ENCODE data around the gene ETS1. TPM values are rescaled to one million over a fixed set of nuclear protein-coding genes. Genes with fewer than 3 reads are reported as not detected.

Gene ETS1
- total RNA-seq, 2 experiments from 2014 or later: 203 to 466 TPM

DNA sequence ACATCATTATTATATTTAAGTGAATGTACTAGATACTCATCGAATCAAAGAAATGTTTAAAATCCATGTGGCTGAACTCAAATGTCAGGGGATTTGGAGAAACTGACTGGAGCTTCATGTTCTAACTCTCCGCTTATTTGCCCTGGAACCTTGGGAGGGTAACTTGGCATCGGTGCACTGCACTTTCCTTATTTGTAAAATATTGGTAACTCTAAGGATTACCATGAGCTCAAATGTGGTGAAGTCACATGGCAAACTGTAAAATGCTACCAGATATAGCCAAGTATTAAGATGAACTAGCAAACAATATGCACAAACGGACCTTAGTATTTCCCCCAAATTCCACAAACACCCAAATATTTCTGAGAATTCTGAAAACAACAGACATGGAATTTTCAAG, 75.6 kb downstream of the ETS1 start:
- H3K4me2 ChIP-seq (ENCODE audit: low read length): no peak overlapping the region; the same call in 1 of the 2 replicates
- H3K9me3 ChIP-seq (ENCODE audit: low read length): no peaks in the 10 kb centered on the region
- peaks cover 100% of the 10 kb centered on the region for H3K4me1 ChIP-seq (ENCODE audit: insufficient read depth, low read length, poor library complexity, severe bottlenecking)
- no peak for DNase-seq (ENCODE audit: low spot score)
- TF ChIP-seq EZH2phosphoT487 (IDR thresholded peaks at IDR 0.05; ENCODE audit: borderline replicate concordance, low read depth, low read length) (no peak), CTCF (conservative IDR thresholded peaks at IDR 0.05; ENCODE audit: low read length) (no peak)
- H2AFZ ChIP-seq (ENCODE audit: low read length): no peak overlapping the region
- H3K36me3 ChIP-seq (ENCODE audit: insufficient read depth, low read length): peaks cover 100% of the 10 kb centered on the region
- H3K27ac ChIP-seq (ENCODE audit: low read depth, low read length, poor library complexity, severe bottlenecking): no peak overlapping the region
- CTCF ChIA-PET (ENCODE audit: unreplicated experiment): interaction anchor here (1.0 to 1.4 kb wide), 2 partner anchors 18 to 39 kb away, joined by 3 to 4 read pairs; no protein-coding TSS in a partner anchor
- no peak overlapping the region for H3K4me3 ChIP-seq (ENCODE audit: low read depth, low read length, poor library complexity, severe bottlenecking)
- intact Hi-C loops (cut with micrococcal nuclease; ENCODE audit: unreplicated experiment): no loop called here
- H3K9me2 ChIP-seq (ENCODE audit: insufficient read depth, low read length): no peaks in the 10 kb centered on the region
- POLR2A ChIA-PET: interaction anchor here (0.6 to 2.9 kb wide), 15 partner anchors 9 to 117 kb away, joined by 3 to 10 read pairs (median 4); no protein-coding TSS in a partner anchor
- peaks cover 100% of the 10 kb centered on the region for H3K79me2 ChIP-seq (ENCODE audit: insufficient read depth, low read depth, low read length)
- no TSS peak for BruUV-seq (replicated peaks)
- H4K20me1 ChIP-seq (ENCODE audit: insufficient read depth, low read length): peaks cover 79% of the 10 kb centered on the region

DNA sequence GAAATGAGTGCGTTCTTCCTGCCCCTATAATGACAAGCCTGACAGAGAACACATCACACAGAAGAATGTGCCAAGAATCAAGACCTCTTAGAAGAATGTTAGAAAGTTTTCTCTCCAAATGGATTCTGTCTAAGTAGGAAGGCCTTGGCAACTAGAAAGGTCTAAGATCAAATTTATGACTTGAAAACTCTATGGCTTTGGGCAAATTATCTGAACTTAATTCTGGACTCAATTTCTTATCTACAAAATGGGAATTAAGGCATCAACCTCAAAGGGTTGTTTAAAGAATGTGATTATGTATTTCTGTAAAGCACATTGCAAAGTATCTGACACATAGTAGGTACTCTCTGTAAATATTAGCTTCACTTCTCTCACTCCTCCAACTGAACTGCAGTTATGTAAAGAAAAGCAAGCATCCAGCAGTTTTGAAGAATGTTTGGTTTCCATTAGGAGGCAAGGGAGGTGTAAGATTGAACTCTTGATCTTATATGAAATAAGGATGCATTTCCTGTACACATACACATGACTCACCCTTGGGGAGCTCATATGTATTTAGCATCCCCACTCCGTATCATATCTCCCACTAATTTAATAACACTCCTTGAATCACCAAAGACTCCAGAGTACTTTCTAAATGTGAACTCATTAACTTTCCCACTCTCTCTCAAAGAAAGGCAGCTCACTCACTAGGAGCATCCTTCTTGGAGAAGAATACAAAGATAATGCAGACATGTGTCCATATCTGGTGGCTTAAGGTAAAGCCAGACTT, 77.6 kb downstream of the ETS1 start:
- CTCF ChIA-PET (ENCODE audit: unreplicated experiment): interaction anchor here (1.0 kb wide), 1 partner anchor 9 kb away, joined by 4 read pairs; no protein-coding TSS in a partner anchor
- intact Hi-C loops (cut with micrococcal nuclease; ENCODE audit: unreplicated experiment): no loop called here
- H3K4me3 ChIP-seq (ENCODE audit: low read depth, low read length, poor library complexity, severe bottlenecking): no peak overlapping the region
- H3K9me3 ChIP-seq (ENCODE audit: low read length): no peaks in the 10 kb centered on the region
- no peak for DNase-seq (ENCODE audit: low spot score)
- peak overlapping the region; percentile 7; the same call in 1 of the 2 replicates for H3K4me2 ChIP-seq (ENCODE audit: low read length)
- BruUV-seq (replicated peaks): no TSS peak
- H3K36me3 ChIP-seq (ENCODE audit: insufficient read depth, low read length): peaks cover 100% of the 10 kb centered on the region
- H2AFZ ChIP-seq (ENCODE audit: low read length): no peak overlapping the region
- H3K4me1 ChIP-seq (ENCODE audit: insufficient read depth, low read length, poor library complexity, severe bottlenecking): peaks cover 94% of the 10 kb centered on the region
- no peak overlapping the region for H3K27ac ChIP-seq (ENCODE audit: low read depth, low read length, poor library complexity, severe bottlenecking)
- H4K20me1 ChIP-seq (ENCODE audit: insufficient read depth, low read length): peaks cover 65% of the 10 kb centered on the region
- no peaks in the 10 kb centered on the region for H3K9me2 ChIP-seq (ENCODE audit: insufficient read depth, low read length)
- TF ChIP-seq EZH2phosphoT487 (IDR thresholded peaks at IDR 0.05; ENCODE audit: borderline replicate concordance, low read depth, low read length) (no peak), CTCF (conservative IDR thresholded peaks at IDR 0.05; ENCODE audit: low read length) (no peak)
- peaks cover 100% of the 10 kb centered on the region for H3K79me2 ChIP-seq (ENCODE audit: insufficient read depth, low read depth, low read length)
- POLR2A ChIA-PET: interaction anchor here (0.7 to 6.2 kb wide), 6 partner anchors 9 to 47 kb away, joined by 3 to 42 read pairs (median 4); no protein-coding TSS in a partner anchor
